ENCODE results near the gene MARS1. TPM values are rescaled to one million over a fixed set of nuclear protein-coding genes. Genes with fewer than 3 reads are reported as not detected.

Gene MARS1
- total RNA-seq: 111 and 114 TPM in 2 replicates

GRCh38 chr12:57487597-57488401, at the start of gene MARS1:
Gene MARS1 (plus strand): TSS chr12:57488068. CDS start chr12:57488091, 23 bp downstream.

GRCh38 chr12:57454566-57455373, 33.1 kb upstream of the MARS1 start, which contains the start of gene INHBE:
Gene INHBE (plus strand): TSS chr12:57455307. CDS start chr12:57455537, 230 bp downstream.

DNA sequence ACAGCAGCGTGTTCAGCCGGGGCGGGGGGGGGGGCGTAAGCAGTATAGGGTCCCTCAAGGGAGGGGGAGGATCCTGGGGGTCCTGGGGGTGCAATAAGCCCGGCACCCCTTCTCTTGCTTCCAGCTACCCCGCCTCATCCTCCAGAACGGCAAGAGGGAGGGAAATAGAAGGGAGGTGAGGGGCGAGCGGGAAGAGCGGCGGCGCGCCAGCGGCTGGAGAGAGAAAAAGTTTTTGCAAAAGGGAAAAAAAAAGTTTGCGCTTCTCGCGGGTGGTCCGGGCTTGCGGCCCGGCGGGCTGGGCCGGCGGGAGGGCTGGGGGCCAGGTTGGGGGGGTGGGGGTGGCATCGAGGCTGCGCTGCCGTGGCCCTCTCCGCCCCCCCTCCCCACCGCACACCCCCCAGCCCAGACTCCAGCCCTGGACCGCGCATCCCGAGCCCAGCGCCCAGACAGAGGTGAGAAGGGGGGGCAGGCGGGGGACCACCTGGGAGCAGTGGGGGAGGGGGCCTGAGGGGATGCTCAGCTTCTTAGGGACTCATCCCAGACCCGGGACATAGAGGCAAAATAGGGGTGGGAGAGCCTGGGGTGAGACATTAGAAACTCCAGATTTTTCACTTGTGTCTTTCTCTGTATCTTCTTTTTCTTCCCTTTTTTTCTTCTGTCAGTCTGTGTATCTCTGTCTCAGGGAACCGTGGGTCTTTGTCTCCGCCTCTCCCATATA, 28.0 kb upstream of the MARS1 start, which contains the start of gene GLI1:
TSS of gene GLI1 (plus strand) at position 36 of the 718 bp plus-strand sequence. CDS start 3,907 bp downstream, outside the sequence.

DNA sequence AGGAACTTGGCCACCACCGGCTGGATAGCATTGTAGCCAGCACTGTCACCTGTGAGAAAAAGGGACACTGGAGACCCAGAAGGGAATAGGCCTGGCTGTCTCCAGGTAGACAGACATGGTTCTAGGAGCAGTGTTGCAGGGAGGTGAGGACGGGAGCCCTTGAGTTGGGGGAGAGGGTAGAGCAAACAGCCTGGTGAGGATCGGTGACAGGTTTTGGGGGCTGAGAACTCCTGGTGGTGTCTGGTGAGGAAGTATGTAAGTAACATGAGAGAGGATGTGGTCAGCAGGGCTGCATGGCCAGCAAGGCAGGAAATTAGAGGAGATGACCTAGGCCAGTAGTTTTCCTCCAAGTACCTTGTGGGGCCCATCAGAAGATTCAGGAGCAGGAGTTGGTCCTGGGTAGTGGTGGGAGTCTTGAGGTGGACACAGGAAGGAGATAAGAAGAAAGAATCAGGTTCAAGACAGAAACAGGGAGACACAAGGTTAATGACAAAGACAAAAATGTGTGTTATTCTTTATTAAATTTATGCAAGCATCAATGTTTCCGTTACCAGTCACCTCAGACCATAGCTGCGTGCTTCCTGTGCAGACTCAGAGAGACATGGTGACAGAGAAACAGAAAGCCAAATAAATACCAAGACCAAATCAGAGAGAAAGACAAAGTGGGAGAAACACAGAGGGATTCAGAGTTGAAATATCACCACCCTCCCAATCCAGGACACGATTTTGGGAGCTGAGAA, 8.3 kb upstream of the MARS1 start, which contains the start of gene ARHGAP9:
TSS of gene ARHGAP9 (minus strand) at position 491 of the 740 bp plus-strand sequence. CDS start at position 31, 460 bp downstream.

DNA sequence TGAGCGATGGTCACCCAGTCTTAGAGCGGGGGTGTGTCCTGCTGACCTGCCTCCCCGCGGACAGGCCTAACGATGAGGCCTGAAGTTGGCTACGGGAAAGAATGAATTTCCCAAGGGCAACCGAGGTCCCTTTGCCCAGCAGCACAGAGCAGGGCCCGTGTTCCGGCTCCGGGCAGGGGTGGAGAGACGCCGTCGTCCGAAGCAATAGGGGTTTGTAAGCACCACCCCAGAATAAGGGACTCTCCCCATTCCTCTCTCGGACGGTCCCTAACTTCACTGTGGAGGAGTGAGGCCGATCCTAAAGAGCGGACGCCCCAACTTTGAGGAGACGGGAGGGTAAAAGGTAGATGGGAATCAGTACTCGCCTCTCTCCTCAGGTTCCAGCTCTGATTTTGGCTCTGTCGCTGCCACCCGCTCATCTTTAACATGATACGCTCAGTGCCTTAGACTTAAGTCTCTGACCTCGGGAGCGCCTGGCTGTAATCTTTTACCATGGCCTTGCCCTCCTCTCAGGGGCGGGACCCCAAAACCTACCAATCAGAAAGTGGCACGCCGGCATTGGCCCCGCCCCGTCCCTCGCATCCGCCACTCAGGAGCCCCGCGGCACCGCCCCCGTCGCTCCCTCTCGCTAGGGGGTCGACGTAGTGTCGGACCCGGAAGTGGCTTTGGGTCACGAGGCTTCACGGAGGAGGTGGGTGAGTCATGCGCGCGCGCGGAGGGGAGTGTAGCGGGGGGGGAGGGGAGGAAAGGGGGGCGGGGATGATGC, 32.4 kb downstream of the MARS1 start, which contains the start of gene DDIT3:
TSS of gene DDIT3 (minus strand) at position 462 of the 766 bp plus-strand sequence. CDS start 3,108 bp downstream, outside the sequence.

DNA sequence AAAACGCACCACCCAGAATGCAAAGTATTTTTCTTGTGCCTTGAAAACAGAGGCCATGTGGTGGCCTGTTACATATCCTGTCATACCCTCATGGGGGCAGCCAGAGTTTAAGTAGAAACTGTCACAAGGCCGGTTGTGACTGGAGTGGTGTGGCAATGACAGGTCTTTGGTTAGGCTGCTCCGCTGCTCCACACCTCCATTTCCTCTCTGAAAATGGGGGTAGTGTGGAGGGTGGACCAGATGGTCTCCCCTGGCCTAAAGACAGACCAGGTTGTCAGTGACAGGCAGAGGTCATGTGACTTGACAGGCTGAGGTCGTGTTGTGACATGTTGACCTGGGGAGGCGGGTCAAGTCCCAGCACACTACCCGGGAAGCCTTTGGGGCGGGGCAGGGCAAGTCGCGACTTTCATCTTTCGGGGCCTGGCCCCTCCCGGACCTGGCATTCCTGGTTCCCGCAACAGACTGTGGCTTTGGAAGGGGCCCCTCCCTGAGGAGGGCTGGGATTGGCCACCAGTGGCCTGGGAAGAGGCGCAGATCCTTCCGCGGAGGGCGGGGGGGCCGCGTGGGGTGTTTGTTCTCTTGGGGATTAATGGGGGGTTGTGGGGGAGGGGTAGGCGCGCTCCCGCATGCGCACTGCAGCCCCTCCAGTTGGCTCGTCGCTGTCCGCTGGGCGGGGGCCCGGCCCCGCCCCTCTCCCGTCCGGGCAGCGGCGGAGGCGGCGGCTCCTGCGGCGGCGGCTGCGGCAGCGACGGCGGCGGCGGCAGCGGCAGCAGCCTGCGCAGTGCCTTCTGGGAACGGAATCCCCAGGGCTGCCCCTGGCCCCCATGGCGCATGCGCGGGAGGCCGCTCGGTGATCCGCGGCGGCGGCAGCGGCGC, 34.4 kb downstream of the MARS1 start, which contains the start of gene MBD6:
TSS of gene MBD6 (plus strand) at position 814 of the 876 bp plus-strand sequence. CDS start 1,480 bp downstream, outside the sequence.

DNA sequence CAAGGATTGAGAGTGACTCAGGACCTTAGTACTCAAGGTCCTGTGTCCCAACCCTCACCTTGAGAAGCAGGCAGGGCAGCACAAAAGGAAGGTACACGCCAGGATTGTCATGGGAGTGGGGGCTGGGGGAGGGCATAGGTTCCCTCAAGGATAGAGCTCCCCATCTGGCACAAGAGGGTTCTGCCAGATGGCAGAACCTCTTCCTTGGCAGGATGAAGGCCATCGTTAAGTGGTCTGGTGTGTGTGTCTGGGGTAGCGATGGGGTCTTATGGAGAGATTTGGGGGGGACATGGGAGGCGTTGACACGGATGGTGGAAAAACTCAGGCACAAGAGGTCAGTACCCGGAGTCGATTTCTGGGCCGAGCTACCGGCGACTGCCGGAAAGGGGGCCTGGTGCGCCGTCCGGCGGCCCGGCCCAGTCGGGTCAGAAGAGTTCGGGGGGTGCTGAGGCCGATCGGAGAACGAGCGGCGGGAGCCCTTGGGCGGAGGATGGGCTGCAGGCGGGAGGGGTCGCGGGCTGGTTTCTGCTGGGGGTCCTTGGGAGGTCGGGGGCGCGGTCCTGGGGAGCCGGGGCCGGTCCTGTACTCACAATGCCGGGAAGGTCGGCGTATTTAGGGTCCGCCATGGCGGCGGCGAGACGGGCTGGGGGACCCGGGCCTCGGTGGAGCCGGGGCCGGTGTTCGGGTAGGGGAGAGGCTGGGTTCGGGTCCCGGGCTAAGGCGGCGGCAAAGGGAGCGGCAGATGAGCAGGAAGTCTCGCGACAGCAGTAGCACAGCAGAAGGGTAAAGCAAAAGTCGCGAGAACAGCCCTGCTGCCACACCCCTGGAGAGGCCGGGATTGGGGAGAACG, 58.8 kb downstream of the MARS1 start, which contains the start of gene DCTN2:
TSS of gene DCTN2 (minus strand) at position 755 of the 850 bp plus-strand sequence. CDS start at position 626, 129 bp downstream.

DNA sequence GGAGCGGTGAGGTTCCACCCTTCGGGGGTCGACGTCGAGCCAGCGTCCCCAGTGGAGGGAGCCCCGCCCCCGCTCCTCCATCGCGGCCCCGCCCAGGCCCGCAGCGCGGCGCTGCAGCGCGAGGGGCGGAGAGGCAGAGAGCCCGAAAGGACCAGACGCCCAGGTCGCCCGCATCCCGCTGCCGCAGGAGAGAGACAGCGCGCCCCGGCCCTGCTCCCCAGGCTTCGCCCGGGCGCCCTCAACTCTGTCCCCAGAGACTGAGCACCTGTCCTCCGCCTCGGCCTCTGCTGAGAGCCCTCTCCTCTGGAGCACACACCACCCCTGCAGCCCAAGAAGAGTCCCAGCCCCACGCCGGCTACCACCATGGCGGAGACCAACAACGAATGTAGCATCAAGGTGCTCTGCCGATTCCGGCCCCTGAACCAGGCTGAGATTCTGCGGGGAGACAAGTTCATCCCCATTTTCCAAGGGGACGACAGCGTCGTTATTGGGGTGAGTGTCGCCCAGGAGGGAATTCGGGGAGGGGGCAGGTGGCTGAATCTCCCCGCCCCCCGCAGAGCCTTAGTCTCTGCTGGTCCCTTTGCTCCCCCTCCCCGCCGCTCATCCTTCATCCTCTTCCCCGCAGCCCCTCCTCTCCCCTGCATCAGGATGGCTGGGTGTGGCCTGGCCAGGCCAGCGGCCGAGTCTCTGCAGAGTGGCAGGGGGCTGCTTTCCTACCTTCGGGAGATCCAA, 62.2 kb downstream of the MARS1 start, which contains the start of gene KIF5A:
TSS of gene KIF5A (plus strand) at position 136 of the 732 bp plus-strand sequence. CDS start at position 364, 228 bp downstream.

Small RNA genes within 50 kb of the gene (small RNA-seq; reads per million reads assigned to genes)
- gene MIR616: not detected

Other genes starting within 250 kb of the MARS1 start
- 0.65 TPM in 1 of 2 replicates, not detected in the other for gene STAC3, start 236.9 kb upstream of the MARS1 start, total RNA-seq
- gene R3HDM2, start 57.0 kb upstream of the MARS1 start, total RNA-seq: 13.6 and 22.5 TPM in 2 replicates
- not detected in 2 replicates for gene INHBC, start 53.3 kb upstream of the MARS1 start, total RNA-seq
- gene INHBE, start 32.8 kb upstream of the MARS1 start, total RNA-seq: not detected in 2 replicates
- not detected in 2 replicates for gene GLI1, start 28.3 kb upstream of the MARS1 start, total RNA-seq
- not detected in 2 replicates for gene ARHGAP9, start 8.2 kb upstream of the MARS1 start, total RNA-seq
- 4.9 and 5.9 TPM in 2 replicates for gene DDIT3, start 32.4 kb downstream of the MARS1 start, total RNA-seq
- 9.3 and 12.7 TPM in 2 replicates for gene MBD6, start 34.8 kb downstream of the MARS1 start, total RNA-seq
- gene DCTN2, start 59.1 kb downstream of the MARS1 start, total RNA-seq: 145 and 151 TPM in 2 replicates
- gene KIF5A, start 62.0 kb downstream of the MARS1 start, total RNA-seq: not detected in 2 replicates
- 9.1 and 9.6 TPM in 2 replicates for gene PIP4K2C, start 103.1 kb downstream of the MARS1 start, total RNA-seq
- 0.48 and 1.3 TPM in 2 replicates for gene DTX3, start 116.8 kb downstream of the MARS1 start, total RNA-seq
- 0.10 and 0.98 TPM in 2 replicates for gene ARHGEF25, start 123.4 kb downstream of the MARS1 start, total RNA-seq
- not detected in 2 replicates for gene B4GALNT1, start 145.1 kb downstream of the MARS1 start, total RNA-seq
- gene OS9, start 206.1 kb downstream of the MARS1 start, total RNA-seq: 182 and 199 TPM in 2 replicates

All from vein endothelial cell (primary cell).